Activated CD8-positive, alpha-beta T cell treated with anti-CD3 and anti-CD28 coated beads for 36 hours (primary cell): ENCODE data around the gene SPINK7. TPM values are rescaled to one million over a fixed set of nuclear protein-coding genes. Genes with fewer than 3 reads are reported as not detected.
A peak's percentile ranks its signal among the peaks of the same experiment; 100 is the strongest.
"Not testable (repeated sequence)": the region's sequence is repeated elsewhere in the genome, so short reads cannot be mapped to it uniquely, and the experiment has no call there.

Experiments
- ATAC-seq: fragments of 200-7000 bp; cut with Tn5 transposase; one replicate; pipeline ENCODE4 v1.10.0; 2021; ENCODE audit warnings: mild to moderate bottlenecking, moderate library complexity
- CTCF ChIA-PET: fragments of 350-600 bp; sonication (Branson Sonifier 250); formaldehyde crosslinking; loops from one replicate; lab custom pipeline; 2021; ENCODE audit warnings: antibody characterized with exemption; lab: Charles Lee
- POLR2A ChIA-PET: fragments of 350-600 bp; sonication (Branson Sonifier 250); formaldehyde crosslinking; loops from one replicate; lab custom pipeline; 2021; ENCODE audit warnings: antibody characterized with exemption; lab: Charles Lee
- DNase-seq: peaks from one replicate; pipeline ENCODE4 v3.0.0-alpha.2; 2020
- H3K27ac Mint-ChIP-seq: one replicate; pipeline ENCODE4 v1.8.0; 2021; ENCODE audit warnings: mild to moderate bottlenecking, mixed read lengths
- H3K27me3 Mint-ChIP-seq: one replicate; pipeline ENCODE4 v1.8.0; 2021; ENCODE audit warnings: mixed read lengths
- H3K36me3 Mint-ChIP-seq: one replicate; pipeline ENCODE4 v1.8.0; 2021; ENCODE audit warnings: low read depth, mixed read lengths
- H3K4me1 Mint-ChIP-seq: one replicate; pipeline ENCODE4 v1.8.0; 2021; ENCODE audit warnings: low read depth, mixed read lengths
- H3K4me3 Mint-ChIP-seq: one replicate; pipeline ENCODE4 v1.8.0; 2021; ENCODE audit warnings: mild to moderate bottlenecking, moderate library complexity, mixed read lengths
- H3K9me3 Mint-ChIP-seq: one replicate; pipeline ENCODE4 v1.8.0; 2021; ENCODE audit warnings: mixed read lengths
- intact Hi-C: fragments of 100-400 bp; cut with micrococcal nuclease; formaldehyde crosslinking; loops from one replicate; pipeline ENCODE4 v1.10.0; 2022
- total RNA-seq, 2 experiments: library from RNA; stranded (reverse); gene quantifications; one replicate each; pipeline ENCODE4 v1.2.3, GENCODE V29; 2021
- TF ChIP-seq, protein P1 (sequence below): fragments of 200-600 bp; IDR thresholded peaks from one replicate; pipeline ENCODE4 v1.8.0; 2022; ENCODE audit warnings: antibody characterized with exemption, mild to moderate bottlenecking

The SPINK7 gene
- total RNA-seq, 2 experiments from 2014 or later, result not detected

DNA sequence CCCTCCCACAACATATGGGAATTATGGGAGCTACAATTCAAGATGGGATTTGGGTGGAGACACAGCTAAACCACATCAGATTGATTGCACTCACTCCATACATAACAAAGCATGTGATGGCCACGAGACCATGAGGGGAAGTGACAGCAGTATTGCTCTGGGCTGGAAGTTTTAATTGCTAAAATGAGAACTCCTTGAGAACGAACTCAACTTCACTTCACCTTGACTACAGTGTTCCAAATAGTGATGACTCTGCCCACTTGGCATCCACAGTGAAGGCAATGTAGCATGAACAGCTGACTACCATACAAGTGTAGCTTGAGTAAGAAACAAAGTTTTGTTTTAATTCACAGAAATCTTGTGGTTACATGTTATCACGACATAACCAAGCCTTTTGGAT lies 739 bp upstream of the SPINK7 start:
- no peak for ATAC-seq
- no peaks in the 10 kb centered on the region for H3K9me3 Mint-ChIP-seq
- intact Hi-C loops, result no loop called here

DNA sequence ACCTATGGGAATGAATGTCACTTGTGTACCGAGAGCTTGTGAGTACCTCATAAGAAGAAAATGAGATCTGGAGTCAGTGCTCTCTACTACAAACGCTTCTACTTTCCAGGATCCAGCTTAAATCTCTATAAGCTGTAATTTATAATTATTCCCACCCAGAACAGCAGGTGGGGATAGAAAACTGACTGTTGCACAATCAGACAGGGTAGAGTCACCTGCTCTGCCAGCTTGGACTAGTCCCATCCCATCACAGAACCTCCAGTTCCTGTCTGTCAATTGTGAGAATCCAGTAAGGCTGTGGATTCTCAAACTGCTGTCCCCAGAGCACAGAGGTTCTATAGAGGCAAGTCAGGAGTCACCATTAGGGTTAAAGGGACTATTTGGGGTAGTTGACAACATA lies 2.0 kb downstream of the SPINK7 start:
- intact Hi-C loops, result no loop called here

More for the DNA sequence above, 739 bp upstream of the SPINK7 start:
- no peaks in the 10 kb centered on the region for H3K27me3 Mint-ChIP-seq
- ChIA-PET POLR2A (no interaction called here), CTCF (interaction anchor here (0.7 kb wide), 1 partner anchor 9 kb away, joined by 3 read pairs; no protein-coding TSS in a partner anchor)
- H3K36me3 Mint-ChIP-seq, result no peaks in the 10 kb centered on the region
- no peaks in the 10 kb centered on the region for H3K4me1 Mint-ChIP-seq
- DNase-seq, result no peak
- TF ChIP-seq, protein P1, sequence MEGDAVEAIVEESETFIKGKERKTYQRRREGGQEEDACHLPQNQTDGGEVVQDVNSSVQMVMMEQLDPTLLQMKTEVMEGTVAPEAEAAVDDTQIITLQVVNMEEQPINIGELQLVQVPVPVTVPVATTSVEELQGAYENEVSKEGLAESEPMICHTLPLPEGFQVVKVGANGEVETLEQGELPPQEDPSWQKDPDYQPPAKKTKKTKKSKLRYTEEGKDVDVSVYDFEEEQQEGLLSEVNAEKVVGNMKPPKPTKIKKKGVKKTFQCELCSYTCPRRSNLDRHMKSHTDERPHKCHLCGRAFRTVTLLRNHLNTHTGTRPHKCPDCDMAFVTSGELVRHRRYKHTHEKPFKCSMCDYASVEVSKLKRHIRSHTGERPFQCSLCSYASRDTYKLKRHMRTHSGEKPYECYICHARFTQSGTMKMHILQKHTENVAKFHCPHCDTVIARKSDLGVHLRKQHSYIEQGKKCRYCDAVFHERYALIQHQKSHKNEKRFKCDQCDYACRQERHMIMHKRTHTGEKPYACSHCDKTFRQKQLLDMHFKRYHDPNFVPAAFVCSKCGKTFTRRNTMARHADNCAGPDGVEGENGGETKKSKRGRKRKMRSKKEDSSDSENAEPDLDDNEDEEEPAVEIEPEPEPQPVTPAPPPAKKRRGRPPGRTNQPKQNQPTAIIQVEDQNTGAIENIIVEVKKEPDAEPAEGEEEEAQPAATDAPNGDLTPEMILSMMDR, result no peak
- H3K27ac Mint-ChIP-seq, result no peak overlapping the region
- no peak overlapping the region for H3K4me3 Mint-ChIP-seq

DNA sequence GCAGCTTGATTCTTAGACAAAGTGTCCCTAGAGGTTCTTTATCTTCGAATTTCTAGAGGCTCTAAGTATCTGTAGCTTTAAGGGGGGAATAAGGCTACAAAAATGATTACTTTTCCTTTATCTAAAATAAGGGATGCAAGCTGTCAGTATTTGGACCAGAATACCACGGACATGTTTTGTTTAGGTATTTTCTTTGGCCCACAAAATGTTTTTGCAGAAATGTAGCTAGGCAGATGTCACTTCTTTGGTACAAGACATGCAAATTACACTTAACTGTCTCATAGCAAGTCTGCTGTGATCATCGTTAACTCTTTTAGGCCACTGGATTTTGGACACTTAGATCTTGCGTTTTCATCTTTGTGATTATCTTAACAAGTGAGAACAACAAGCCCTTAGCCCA lies 2.5 kb downstream of the SPINK7 start:
- no peak overlapping the region for H3K27ac Mint-ChIP-seq
- ChIA-PET CTCF (no interaction called here), POLR2A (no interaction called here)
- TF ChIP-seq, protein P1, result no peak
- no peak for DNase-seq
- intact Hi-C loops, result no loop called here
- peaks cover 2% of the 10 kb centered on the region for H3K27me3 Mint-ChIP-seq
- peaks cover 2% of the 10 kb centered on the region for H3K9me3 Mint-ChIP-seq
- no peak for ATAC-seq
- no peak overlapping the region for H3K4me3 Mint-ChIP-seq
- H3K4me1 Mint-ChIP-seq, result no peaks in the 10 kb centered on the region
- H3K36me3 Mint-ChIP-seq, result no peaks in the 10 kb centered on the region

More for the DNA sequence above, 2.0 kb downstream of the SPINK7 start:
- Mint-ChIP-seq H3K27me3 (peaks cover 2% of the 10 kb centered on the region), H3K36me3 (no peaks in the 10 kb centered on the region), H3K27ac (no peak overlapping the region), H3K4me1 (no peaks in the 10 kb centered on the region), H3K9me3 (peaks cover 2% of the 10 kb centered on the region), H3K4me3 (no peak overlapping the region)
- no peak for ATAC-seq
- DNase-seq, result no peak
- ChIA-PET POLR2A (no interaction called here), CTCF (interaction anchor here (0.6 to 1.6 kb wide), 2 partner anchors 16 to 140 kb away, joined by 3 read pairs; no protein-coding TSS in a partner anchor)
- TF ChIP-seq, protein P1, result no peak

DNA sequence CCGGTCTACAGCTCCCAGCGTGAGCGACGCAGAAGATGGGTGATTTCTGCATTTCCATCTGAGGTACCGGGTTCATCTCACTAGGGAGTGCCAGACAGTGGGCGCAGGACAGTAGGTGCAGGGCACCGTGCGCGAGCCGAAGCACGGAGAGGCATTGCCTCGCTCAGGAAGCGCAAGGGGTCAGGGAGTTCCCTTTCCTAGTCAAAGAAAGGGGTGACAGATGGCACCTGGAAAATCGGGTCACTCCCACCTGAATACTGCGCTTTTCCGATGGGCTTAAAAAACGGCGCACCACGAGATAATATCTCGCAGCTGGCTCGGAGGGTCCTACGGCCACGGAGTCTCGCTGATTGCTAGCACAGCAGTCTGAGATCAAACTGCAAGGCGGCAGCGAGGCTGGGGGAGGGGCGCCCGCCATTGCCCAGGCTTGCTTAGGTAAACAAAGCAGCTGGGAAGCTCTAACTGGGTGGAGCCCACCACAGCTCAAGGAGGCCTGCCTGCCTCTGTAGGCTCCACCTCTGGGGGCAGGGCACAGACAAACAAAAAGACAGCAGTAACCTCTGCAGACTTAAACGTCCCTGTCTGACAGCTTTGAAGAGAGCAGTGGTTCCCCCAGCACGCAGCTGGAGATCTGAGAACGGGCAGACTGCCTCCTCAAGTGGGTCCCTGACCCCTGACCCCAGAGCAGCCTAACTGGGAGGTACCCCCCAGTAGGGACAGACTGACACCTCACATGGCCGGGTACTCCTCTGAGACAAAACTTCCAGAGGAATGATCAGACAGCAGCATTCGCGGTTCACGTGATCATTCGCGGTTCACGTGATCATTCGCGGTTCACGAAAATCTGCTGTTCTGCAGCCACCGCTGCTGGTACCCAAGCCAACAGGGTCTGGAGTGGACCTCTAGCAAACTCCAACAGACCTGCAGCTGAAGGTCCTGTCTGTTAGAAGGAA lies 8.1 kb downstream of the SPINK7 start:
- POLR2A ChIA-PET, ATAC-seq, H3K36me3 Mint-ChIP-seq, H3K9me3 Mint-ChIP-seq, H3K4me1 Mint-ChIP-seq, intact Hi-C loops, H3K27me3 Mint-ChIP-seq: not testable (repeated sequence)
- H3K27ac Mint-ChIP-seq, result peak overlapping the region; percentile 15
- H3K4me3 Mint-ChIP-seq, result peak overlapping the region; percentile 73
- CTCF ChIA-PET, result interaction anchor here (1.0 kb wide), 1 partner anchor 997 kb away, joined by 3 read pairs; no protein-coding TSS in a partner anchor
- peak; percentile 14 for DNase-seq

DNA sequence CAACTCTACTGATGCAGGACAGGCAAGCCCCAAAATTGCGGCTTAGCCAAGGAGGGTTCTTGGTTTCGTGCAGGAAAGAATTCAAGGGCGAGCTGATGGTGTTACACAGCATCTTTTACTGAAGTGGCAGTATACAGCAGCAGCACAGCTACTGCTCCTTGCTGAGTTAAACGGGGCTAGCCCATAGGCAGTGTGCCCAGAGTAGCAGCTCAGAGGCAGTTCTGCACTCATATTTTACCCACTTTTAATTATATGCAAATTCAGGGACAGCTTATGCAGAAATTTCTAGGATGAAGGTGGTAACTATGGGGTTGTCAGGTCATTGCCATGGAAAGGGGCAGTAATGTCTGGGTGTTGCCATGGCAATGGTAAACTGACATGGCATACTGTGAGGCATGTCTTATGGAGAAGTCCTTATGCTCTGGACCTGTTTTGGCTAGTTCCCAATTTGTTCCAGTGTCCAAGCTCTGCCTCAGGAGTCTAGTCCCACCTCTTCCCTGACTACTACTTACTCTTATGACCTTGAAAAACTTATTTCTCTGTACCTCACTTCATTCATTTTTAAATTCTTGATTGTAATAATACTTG lies 21.1 kb downstream of the SPINK7 start:
- TF ChIP-seq, protein P1, result no peak
- H3K4me1 Mint-ChIP-seq, result no peaks in the 10 kb centered on the region

More for the DNA sequence above, 21.1 kb downstream of the SPINK7 start:
- ATAC-seq (no peak), DNase-seq (no peak)
- Mint-ChIP-seq H3K27me3 (no peaks in the 10 kb centered on the region), H3K9me3 (peaks cover 4% of the 10 kb centered on the region), H3K4me3 (no peak overlapping the region), H3K27ac (no peak overlapping the region), H3K36me3 (peaks cover 5% of the 10 kb centered on the region)
- intact Hi-C loops, result no loop called here
- ChIA-PET POLR2A (no interaction called here), CTCF (no interaction called here)
